Gastrocnemius medialis (tissue), 4 donors: ENCODE measurements around the gene ST6GALNAC4. TPM values are rescaled to one million over a fixed set of nuclear protein-coding genes. Genes with fewer than 3 reads are reported as not detected.

ENCODE experiments used
- ATAC-seq, 2 donors: fragments of 150-250 bp; one replicate each; pipeline ENCODE4 v1.9.1; 2016
- DNase-seq, 2 donors: peaks; one replicate each; pipeline ENCODE4 v3.0.0-alpha.2; 2019
- H3K27ac ChIP-seq, 4 donors: fragments of 200-600 bp; sonication (generic); 1 replicate in 1 of 4; 2 replicates in 3 of 4; pipeline ENCODE4 v1.5.1; 2016 to 2018; ENCODE audit warnings: mild to moderate bottlenecking in 2 of 4, moderate library complexity in 1 of 4
- H3K27me3 ChIP-seq, 3 donors: fragments of 200-600 bp; sonication (generic) in 2 of 3; 1 replicate in 1 of 3; 2 replicates in 2 of 3; pipeline versions ENCODE4 v1.5.1 to v1.6.0; 2016 to 2019; ENCODE audit warnings: mild to moderate bottlenecking in 1 of 3, moderate library complexity in 1 of 3
- H3K36me3 ChIP-seq, 2 donors: fragments of 200-600 bp; sonication (generic) in 1 of 2; one replicate each; pipeline ENCODE4 v1.5.1; 2017 to 2018
- H3K4me1 ChIP-seq, 2 donors: fragments of 200-600 bp; sonication (generic) in 1 of 2; one replicate each; pipeline ENCODE4 v1.5.1; 2016 to 2017; ENCODE audit warnings: mild to moderate bottlenecking in 2 of 2
- H3K4me3 ChIP-seq, 4 donors: fragments of 200-600 bp; sonication (generic) in 3 of 4; 1 replicate in 1 of 4; 2 replicates in 3 of 4; pipeline ENCODE4 v1.5.1; 2016 to 2019; ENCODE audit warnings: mild to moderate bottlenecking in 2 of 4
- H3K9me3 ChIP-seq, 3 donors: fragments of 200-600 bp; sonication (generic) in 2 of 3; 1 replicate in 1 of 3; 2 replicates in 2 of 3; pipeline ENCODE4 v1.5.1; 2016 to 2019
- POLR2A ChIP-seq, 2 donors: fragments of 450-650 bp; IDR thresholded peaks; one replicate each; pipeline ENCODE4 v1.6.1; 2017; ENCODE audit warnings: antibody characterized with exemption in 2 of 2, mild to moderate bottlenecking in 2 of 2, moderate library complexity in 2 of 2
- in situ Hi-C, 4 donors: fragments of 200-750 bp; cut with MboI; loops; one replicate each; pipeline versions ENCODE4 v1.15.0 to v1.8.0; 2017; ENCODE audit warnings: low sequenced_read_pairs in 4 of 4
- intact Hi-C: fragments of 100-400 bp; cut with DNase I; formaldehyde crosslinking; loops from one replicate; pipeline ENCODE4 v1.15.1; 2023; ENCODE audit warnings: low total_unique reads
- total RNA-seq, 4 donors: library from RNA; depleted of rRNA; stranded (reverse); fragments of >200 nt; gene quantifications; one replicate each; pipeline versions ENCODE4 v1.1.0 to v1.2.3, GENCODE V29; 2016
- TF ChIP-seq, protein P1 (sequence below), 5 experiments: fragments of 450-650 bp in 3 of 5; fragments of 200-600 bp in 2 of 5; sonication (generic) in 2 of 5; IDR thresholded peaks in 4 of 5; conservative IDR thresholded peaks in 1 of 5; 1 replicate in 4 of 5; 2 replicates in 1 of 5; pipeline ENCODE4 v1.5.1; 2016 to 2019; ENCODE audit warnings: antibody characterized with exemption in 5 of 5, mild to moderate bottlenecking in 3 of 5, moderate library complexity in 3 of 5

ST6GALNAC4 gene
- total RNA-seq, 4 donors from 2014 or later = 11.2 to 48.4 (median 23.6) TPM

DNA sequence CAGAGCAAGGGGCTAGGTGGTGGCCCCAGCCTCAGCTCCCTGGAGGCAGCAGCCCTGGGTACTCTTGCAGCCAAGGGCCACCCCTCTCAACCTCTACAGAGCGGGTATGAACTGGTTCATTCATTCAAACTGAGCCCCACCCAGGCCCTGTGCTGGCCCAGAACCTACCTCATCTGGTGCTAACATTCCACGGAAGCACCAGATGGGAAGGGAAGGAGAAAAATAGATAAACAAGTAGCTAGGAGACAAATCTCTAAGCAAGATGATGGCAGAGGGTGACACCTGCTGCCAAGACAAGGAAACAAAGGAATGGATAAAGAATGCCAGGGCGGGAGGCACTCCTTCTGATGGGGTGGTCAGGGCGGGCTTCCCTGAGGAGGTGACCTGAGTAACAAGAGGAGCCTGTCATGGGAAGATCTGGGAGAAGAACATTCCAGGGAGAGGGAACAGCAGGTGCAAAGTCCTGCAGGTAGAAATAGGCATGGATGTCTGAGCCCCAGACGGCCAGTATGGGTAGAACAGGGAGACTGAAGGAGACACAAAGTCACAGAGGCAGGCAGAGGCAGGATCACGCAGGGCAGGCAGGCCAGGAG, 6.1 kb downstream of the ST6GALNAC4 start:
- H3K9me3 ChIP-seq = no peaks in the 10 kb centered on the region
- H3K27ac ChIP-seq = peak overlapping the region in 2 of 4 donors; percentile 52 to 58
- intact Hi-C loops = loop anchor here (10.0 kb wide), 1 partner anchor 686 kb away; no protein-coding TSS in a partner anchor
- no peak for DNase-seq
- peaks cover 0 to 36% of the 10 kb centered on the region in 2 donors for H3K36me3 ChIP-seq
- TF ChIP-seq POLR2A (IDR thresholded peaks at IDR 0.05) = no peak
- TF ChIP-seq, protein P1, sequence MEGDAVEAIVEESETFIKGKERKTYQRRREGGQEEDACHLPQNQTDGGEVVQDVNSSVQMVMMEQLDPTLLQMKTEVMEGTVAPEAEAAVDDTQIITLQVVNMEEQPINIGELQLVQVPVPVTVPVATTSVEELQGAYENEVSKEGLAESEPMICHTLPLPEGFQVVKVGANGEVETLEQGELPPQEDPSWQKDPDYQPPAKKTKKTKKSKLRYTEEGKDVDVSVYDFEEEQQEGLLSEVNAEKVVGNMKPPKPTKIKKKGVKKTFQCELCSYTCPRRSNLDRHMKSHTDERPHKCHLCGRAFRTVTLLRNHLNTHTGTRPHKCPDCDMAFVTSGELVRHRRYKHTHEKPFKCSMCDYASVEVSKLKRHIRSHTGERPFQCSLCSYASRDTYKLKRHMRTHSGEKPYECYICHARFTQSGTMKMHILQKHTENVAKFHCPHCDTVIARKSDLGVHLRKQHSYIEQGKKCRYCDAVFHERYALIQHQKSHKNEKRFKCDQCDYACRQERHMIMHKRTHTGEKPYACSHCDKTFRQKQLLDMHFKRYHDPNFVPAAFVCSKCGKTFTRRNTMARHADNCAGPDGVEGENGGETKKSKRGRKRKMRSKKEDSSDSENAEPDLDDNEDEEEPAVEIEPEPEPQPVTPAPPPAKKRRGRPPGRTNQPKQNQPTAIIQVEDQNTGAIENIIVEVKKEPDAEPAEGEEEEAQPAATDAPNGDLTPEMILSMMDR (IDR thresholded peaks at IDR 0.05 in 4 of 5, conservative IDR thresholded peaks at IDR 0.05 in 1 of 5) = no peak
- H3K4me3 ChIP-seq = no peak overlapping the region
- in situ Hi-C loops = loop anchor here in 1 of 4 donors (25.0 kb wide), 1 partner anchor 673 kb away; no protein-coding TSS in a partner anchor
- no peaks in the 10 kb centered on the region for H3K27me3 ChIP-seq
- no peak for ATAC-seq
- peaks cover 7 to 12% of the 10 kb centered on the region in 2 donors for H3K4me1 ChIP-seq

DNA sequence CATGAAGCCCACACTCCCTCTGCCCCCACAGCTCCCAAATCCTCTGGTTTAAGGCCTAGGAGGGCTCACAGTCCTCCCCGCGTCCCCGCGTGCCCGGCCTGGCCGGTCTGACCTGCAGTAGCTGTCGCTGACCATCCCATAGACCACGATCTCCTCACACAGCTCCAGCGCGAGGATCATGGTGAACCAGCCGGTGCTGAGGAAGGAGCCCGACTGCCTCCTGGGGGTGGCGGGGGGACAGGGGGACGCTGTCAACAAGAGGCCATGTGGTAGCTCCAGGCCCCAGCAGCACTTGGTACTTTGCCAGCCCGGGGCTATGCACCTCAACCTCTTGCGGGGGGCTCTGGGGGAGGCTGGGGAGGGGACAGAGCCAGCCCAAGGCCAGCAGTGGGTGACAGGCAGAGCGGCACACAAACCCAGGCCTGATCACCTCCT, 7.0 kb downstream of the ST6GALNAC4 start:
- in situ Hi-C loops = loop anchor here in 1 of 4 donors (25.0 kb wide), 1 partner anchor 673 kb away; no protein-coding TSS in a partner anchor
- Histone ChIP-seq H3K36me3 (peaks cover 0 to 36% of the 10 kb centered on the region in 2 donors), H3K27ac (no peak overlapping the region)

DNA sequence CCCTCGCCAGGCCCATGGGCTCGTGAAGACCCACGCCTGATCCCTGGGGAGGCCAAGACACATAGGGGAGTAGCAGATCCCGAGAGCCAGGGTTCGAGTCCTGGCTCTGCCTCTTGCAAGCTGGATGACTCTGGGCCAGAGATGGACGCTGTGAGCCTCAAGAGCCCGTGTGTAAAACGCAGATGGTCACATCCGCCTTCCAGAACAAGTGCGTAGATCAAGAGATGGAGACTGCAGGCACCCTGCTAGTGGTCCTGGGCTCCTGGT, 8.2 kb downstream of the ST6GALNAC4 start:
- TF ChIP-seq, protein P1 (IDR thresholded peaks at IDR 0.05 in 4 of 5, conservative IDR thresholded peaks at IDR 0.05 in 1 of 5) = no peak
- TF ChIP-seq POLR2A (IDR thresholded peaks at IDR 0.05) = no peak
- H3K27me3 ChIP-seq = no peaks in the 10 kb centered on the region
- no peak overlapping the region for H3K4me3 ChIP-seq
- no peaks in the 10 kb centered on the region for H3K9me3 ChIP-seq
- peaks cover 0 to 32% of the 10 kb centered on the region in 2 donors for H3K36me3 ChIP-seq
- H3K27ac ChIP-seq = no peak overlapping the region
- H3K4me1 ChIP-seq = peaks cover 12 to 13% of the 10 kb centered on the region in 2 donors
- intact Hi-C loops = no loop called here
- DNase-seq (no peak), ATAC-seq (no peak)
- in situ Hi-C loops = loop anchor here in 1 of 4 donors (25.0 kb wide), 1 partner anchor 671 kb away; no protein-coding TSS in a partner anchor

More for the DNA sequence above, 7.0 kb downstream of the ST6GALNAC4 start:
- no peak for TF ChIP-seq POLR2A (IDR thresholded peaks at IDR 0.05)
- TF ChIP-seq, protein P1 (IDR thresholded peaks at IDR 0.05 in 4 of 5, conservative IDR thresholded peaks at IDR 0.05 in 1 of 5) = no peak
- ATAC-seq (no peak), DNase-seq (no peak)
- intact Hi-C loops = loop anchor here (10.0 kb wide), 1 partner anchor 685 kb away; no protein-coding TSS in a partner anchor
- Histone ChIP-seq H3K27me3 (no peaks in the 10 kb centered on the region), H3K4me3 (no peak overlapping the region), H3K4me1 (peaks cover 4 to 6% of the 10 kb centered on the region in 2 donors), H3K9me3 (no peaks in the 10 kb centered on the region)

DNA sequence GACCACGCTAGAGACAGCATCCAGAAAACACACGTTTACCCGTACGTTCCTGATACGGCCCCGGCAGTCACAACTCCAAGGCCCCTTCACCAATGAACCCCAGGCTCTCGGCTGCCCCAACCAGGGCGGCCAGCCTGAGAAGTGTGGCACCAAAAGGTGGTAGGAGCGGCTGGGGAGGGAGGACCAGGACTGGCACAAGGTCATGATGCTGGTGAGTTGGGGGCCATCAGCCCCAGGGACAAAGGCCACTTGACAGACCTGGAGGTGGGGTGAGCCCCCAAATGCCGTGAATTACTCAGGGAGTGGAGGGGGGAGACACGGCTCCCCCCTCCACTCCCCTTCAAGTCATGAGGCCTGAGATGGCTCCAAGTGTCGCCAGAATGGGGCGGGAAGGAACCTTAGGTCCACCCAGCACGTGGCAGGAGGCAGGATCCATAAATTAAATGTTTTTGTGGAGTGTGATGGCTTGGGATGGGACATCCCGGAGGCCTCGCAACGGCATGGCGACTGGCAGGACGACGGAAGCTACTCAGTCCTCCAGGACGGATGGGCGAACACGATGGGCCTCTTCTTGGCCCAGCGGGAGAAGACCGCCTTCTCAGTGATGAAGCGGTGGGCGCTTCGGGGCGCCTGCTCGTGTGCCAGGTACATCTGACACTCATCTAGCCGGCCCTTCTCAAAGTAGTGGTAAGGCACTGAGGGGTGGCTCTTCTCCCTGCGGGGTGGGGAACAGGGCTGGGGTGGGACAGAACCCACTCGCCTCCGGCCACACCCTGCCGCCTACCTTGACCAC, 8.8 kb downstream of the ST6GALNAC4 start:
- Histone ChIP-seq H3K4me1 (peaks cover 14 to 17% of the 10 kb centered on the region in 2 donors), H3K9me3 (no peaks in the 10 kb centered on the region), H3K27me3 (no peaks in the 10 kb centered on the region), H3K4me3 (no peak overlapping the region), H3K36me3 (peaks cover 0 to 27% of the 10 kb centered on the region in 2 donors), H3K27ac (no peak overlapping the region)
- ATAC-seq = no peak
- intact Hi-C loops (no loop called here), in situ Hi-C loops (loop anchor here in 1 of 4 donors (25.0 kb wide), 1 partner anchor 671 kb away; no protein-coding TSS in a partner anchor)
- TF ChIP-seq, protein P1 (IDR thresholded peaks at IDR 0.05 in 4 of 5, conservative IDR thresholded peaks at IDR 0.05 in 1 of 5) = no peak
- TF ChIP-seq POLR2A (IDR thresholded peaks at IDR 0.05) = no peak
- DNase-seq = no peak
